HG02884 (cell line): ENCODE data around the gene CALHM2.

ENCODE experiments used
- ATAC-seq: cut with Tn5 transposase; IDR thresholded peaks from one replicate; pipeline ENCODE4 v1.9.1; 2021; ENCODE audit warnings: mild to moderate bottlenecking, moderate library complexity; ENCODE audit not compliant: unreplicated experiment

Gene CALHM2

DNA sequence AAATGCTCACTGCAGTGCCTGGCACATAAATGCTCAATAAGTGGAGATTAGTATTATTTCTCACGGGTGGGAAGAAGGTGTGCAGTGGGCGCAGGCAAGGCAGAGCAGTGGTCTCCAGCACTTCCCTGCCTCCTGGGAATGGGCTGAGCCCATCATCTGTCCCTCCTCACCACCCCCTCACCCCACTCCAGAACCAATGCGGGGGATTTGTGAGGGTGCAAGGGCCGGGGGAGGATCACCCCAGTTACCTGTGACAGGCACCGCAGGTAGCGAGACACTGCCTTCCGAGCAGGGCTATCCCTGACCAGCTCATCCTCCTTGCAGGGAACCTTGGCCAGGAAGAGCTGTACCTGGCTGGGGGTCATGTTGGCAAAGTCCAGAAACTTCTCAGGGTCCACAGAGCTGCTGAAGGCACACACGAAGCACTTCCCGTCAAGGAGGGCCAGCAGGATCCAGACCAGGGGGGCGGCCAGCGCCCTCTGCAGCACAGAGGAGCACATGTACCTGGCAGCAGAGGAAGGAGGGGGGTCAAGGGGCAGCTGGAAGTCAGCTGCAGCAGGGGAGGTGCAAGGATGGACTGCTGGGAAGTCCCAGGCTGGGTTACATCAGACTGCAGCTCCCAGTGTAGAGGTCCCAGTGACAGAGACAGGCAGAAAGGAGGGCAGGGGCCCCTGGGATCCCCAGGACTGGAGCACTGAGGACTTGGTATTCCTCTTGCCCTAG lies 24.0 kb upstream of the CALHM2 start:
- no peak for ATAC-seq

DNA sequence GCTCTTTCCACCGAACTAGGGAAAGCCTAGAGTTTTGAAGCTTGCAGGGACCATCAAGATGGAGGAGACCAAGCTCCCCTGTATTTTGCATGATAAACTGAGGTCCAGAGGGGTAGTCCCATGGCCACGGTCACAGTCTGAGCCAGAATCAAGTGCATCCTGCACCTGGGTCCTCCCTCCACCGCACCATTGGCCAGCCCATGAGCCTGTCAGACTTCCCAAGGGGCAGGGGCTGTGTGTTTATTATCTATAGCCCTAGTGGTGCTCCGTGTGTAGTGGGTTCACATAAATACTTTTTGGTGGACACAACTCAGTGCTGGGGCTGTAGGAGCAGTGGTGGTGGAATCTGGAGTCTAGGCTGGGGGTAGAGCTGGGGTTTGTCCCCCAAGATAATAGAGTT lies 23.3 kb upstream of the CALHM2 start:
- ATAC-seq, result no peak

DNA sequence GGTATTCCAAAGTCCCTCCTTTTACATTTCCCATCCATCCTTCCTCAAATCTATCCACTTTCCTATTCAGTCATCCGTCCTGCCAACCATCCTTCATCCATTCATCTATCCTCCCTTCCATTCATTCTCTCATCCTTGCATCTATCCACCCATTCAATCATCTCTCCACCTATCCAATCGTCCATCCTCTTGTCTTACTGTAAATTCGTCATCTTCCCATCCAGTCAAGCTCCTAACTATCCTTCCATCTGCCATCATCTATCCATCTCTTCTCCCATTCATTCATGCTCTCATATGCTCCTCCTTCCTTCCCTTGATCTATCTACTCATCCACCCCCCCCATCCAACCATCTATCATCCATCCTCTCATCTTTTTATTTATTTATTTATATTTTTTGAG lies 21.9 kb upstream of the CALHM2 start:
- no peak for ATAC-seq

GRCh38 chr10:103473261-103473671 lies 21.1 kb upstream of the CALHM2 start:
- no peak for ATAC-seq

GRCh38 chr10:103472005-103472404 lies 19.8 kb upstream of the CALHM2 start:
- ATAC-seq, result no peak

DNA sequence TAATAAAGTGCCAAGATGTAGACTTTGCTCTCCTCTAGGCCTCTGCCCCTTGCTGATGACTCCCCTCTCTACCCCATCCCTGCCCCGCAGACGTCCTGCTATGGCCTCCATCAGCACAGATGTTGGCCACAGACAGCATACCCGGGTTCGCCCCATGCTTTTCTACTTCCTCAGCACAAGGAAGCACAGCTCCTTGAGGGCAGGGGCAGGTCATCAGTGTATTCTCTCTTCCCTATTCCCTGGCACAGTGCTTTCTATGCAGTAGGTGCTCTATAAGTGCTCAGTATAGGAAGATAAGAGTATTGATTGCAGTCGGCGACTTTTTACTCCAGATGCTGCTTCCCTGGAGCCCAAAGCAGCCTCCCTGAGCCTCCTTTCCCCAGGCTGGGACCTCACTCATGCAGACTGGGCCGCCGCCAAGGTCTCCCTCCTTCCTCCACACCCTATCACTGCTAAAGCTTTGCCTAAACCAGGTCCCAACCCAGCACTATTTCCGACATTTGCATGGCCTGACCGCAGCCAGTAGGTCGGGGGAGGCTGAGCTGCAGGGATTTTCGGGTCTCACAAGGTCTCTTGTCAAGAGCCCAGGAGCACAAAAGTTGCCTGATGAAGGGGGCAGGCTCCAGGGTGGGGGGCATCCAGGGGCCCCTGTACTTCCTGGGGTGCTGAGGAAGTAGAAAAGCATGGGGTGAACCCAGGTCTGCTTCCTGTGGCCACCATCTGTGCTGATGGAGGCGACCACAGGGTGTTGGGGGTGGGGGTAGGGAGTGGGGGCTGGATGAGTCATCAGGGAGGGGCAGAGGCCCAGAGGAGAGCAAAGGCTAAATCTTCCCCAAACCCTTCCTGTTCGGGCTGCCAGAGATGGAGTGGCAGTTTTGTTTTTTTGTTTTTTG lies 18.8 kb upstream of the CALHM2 start:
- ATAC-seq, result peak; percentile 69

DNA sequence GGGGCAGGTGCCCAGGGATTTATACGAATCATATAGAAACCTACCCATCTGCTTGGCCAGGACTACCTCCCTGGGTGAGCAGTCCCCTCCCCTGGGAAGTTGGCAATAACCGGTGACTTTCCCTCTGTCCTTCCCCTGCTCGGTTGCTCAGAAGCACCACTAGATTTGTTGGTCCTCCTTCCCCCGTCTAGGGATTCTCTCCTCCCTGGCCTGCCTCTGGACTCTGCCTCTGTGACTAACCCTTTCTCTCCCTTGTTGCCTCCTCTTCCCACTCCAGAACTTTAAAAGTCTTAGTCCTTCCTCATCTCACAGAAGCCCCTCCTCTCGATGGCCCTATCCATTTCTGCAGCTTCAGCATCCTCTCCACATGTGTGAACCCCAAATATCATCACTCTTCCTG lies 17.0 kb upstream of the CALHM2 start:
- no peak for ATAC-seq

DNA sequence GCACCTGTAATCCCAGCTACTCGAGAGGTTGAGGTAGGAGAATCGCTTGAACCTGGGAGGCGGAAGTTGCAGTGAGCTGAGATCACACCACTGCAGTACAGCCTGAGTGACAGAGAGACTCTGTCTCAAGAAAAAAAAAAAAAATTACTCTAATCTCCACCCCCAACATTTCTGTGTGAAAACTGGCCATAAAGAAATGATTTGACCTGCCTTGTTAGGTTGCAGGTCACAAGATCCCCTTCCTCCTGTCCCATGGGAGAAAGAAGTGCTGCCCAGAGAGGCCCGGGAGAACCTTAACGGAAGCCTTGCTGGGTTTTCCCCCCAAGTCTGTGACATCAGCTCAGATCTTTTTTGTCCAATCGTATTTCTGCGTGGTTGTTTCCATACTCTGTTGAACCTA lies 15.2 kb upstream of the CALHM2 start:
- no peak for ATAC-seq

- ATAC-seq, result no peak
These were observed 14.6 kb upstream of the CALHM2 start for GRCh38 chr10:103466734-103467133.

DNA sequence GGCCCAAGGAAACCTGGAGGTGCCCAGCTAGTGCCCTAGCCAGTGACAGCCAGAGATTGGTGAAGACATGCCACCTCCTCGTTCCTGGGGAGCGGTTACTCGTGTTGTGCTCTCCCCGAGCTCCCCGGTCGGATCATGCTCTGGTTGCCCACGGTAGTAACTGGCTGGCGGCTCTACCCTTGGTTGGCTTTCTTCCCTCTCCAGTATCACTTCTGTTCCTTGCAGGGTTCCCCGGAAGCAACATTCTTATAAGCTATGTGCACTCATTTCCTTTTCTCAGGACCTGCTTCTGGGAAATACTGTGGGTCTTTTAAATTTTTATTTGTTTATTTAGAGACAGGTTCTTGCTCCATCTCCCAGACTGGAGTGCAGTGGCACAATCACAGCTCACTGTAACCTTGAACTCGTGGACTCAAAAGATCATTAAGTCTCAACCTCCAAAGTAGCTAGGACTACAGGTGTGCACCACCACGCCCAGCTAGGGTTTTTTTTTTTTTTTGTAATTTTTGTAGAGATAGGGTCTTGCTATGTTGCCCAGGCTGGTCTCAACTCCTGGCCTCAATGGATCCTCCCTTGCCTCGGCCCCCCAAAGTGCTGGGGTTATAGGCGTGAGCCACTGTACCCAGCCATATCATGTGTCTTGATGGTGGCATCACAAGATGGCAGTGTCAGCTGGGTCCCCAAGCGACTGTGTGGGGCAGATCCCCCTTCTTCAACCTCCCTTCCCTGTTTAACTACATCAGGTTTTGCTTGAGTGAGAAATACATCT lies 13.4 kb upstream of the CALHM2 start:
- ATAC-seq, result no peak

DNA sequence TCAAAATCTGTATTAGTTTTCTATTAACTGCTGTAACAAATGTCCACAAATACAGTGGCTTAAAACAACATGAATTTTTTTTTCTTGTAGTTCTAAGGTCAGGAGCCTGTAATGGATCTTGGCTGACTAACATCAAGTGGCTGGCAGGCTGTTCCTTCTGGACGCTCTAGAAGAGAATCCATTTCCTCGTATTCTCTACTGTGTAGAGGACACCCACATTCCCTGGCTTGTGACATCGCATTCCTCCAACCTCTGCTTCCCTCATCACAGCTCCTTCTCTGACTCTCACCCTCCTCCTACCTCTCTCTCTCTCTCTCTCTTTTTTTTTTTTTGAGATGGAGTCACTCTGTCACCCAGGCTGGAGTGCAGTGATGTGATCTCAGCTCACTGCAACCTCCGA lies 11.3 kb upstream of the CALHM2 start:
- ATAC-seq, result no peak

GRCh38 chr10:103459615-103460014 lies 7.4 kb upstream of the CALHM2 start:
- no peak for ATAC-seq

DNA sequence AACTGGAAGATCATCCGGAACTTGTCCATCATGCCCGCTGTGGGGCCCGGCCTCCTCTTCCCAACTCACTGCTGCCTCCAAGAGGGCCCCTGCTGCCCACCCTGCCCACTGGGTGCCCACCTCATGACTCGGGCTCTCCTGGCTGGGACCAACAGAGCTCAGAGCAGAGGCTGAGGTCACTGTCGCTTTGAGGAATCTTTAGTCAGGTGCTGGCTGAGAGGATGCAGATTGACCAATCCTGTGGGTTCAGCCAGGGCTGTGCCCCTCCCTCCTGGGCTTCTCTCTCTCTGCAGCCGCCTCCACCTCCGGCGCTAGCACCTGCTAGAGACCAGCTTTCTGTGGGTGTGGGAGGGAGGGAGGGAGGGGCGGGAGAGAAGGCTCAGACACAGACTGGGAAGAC lies 6.5 kb upstream of the CALHM2 start, which contains the start of gene CALHM1:
TSS of gene CALHM1 (minus strand) at position 181 of the 400 bp plus-strand sequence. CDS start at position 32, 149 bp downstream.
- ATAC-seq, result peak; percentile 87

DNA sequence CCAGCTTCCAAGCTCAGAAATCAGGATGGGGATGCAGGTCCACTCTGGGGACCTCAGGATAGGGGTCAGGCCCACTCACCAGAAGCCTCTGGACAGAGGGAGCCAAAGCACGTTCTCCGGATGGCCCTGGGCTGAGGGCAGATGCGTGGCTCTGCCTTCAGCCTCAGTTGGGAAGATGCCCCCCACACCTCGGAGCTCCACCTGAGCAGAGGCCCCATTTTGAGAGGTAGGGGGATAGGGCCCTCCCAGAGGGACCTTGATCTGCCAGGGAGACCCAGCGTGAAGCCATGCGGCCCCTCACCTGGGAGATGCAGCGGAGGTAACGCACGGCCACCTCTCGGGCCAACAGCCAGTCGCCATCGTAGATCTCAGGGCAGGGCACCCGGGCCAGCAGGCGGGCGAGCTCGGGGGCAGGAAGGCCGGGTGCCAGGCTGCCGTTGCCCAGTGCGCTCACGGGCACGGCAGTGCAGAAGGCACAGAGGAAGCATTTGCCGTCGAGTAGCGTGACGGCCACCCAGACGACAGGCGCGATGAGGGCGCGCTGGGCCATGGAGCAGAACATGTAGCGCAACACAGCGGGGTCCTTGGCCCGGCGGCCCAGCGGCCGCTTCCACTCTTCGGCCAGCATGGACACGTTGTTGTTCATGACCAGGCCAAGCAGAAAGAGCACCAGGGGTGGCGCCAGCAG lies 5.9 kb upstream of the CALHM2 start:
- ATAC-seq, result no peak

- no peak for ATAC-seq
These were observed 5.1 kb upstream of the CALHM2 start for GRCh38 chr10:103457176-103457712.

GRCh38 chr10:103456074-103456660 lies 4.0 kb upstream of the CALHM2 start:
- ATAC-seq, result no peak

GRCh38 chr10:103455235-103455634 lies 3.1 kb upstream of the CALHM2 start:
- no peak for ATAC-seq

- ATAC-seq, result no peak
These were observed 1.9 kb upstream of the CALHM2 start for GRCh38 chr10:103454026-103454425.

GRCh38 chr10:103452506-103453230 lies 498 bp upstream of the CALHM2 start:
- no peak for ATAC-seq
